GM18867 (cell line): ENCODE results near the gene DHRS1.
A peak's percentile ranks its signal among the peaks of the same experiment; 100 is the strongest.

Experiments used
- ATAC-seq: cut with Tn5 transposase; IDR thresholded peaks from one replicate; pipeline ENCODE4 v1.9.1; 2021; ENCODE audit warnings: mild to moderate bottlenecking, moderate library complexity; ENCODE audit not compliant: unreplicated experiment

DHRS1 gene

GRCh38 chr14:24310646-24311604 lies 11.3 kb upstream of the DHRS1 start, which contains the start of gene LTB4R:
Gene LTB4R (plus strand): TSS chr14:24311502. CDS start chr14:24315652, 4,150 bp downstream.
- peak; percentile 63 for ATAC-seq

GRCh38 chr14:24310265-24310645 lies 10.7 kb upstream of the DHRS1 start:
- ATAC-seq, result no peak

- ATAC-seq, result no peak
Observed at GRCh38 chr14:24309538-24310264, 10.1 kb upstream of the DHRS1 start, which contains the start of gene LTB4R2. Gene LTB4R2 (plus strand): TSS chr14:24310140. CDS start chr14:24310665, 525 bp downstream.

- ATAC-seq, result no peak
Observed at GRCh38 chr14:24308342-24309124, 9.0 kb upstream of the DHRS1 start.

- ATAC-seq, result no peak
Observed at GRCh38 chr14:24307575-24308341, 8.2 kb upstream of the DHRS1 start, which contains the start of gene CIDEB. Gene CIDEB (minus strand): TSS chr14:24307977. CDS start chr14:24307858, 119 bp downstream.

- no peak for ATAC-seq
Observed at GRCh38 chr14:24307156-24307574, 7.6 kb upstream of the DHRS1 start.

- ATAC-seq, result no peak
Observed at GRCh38 chr14:24304019-24304387, 4.4 kb upstream of the DHRS1 start.

- ATAC-seq, result no peak
Observed at GRCh38 chr14:24300326-24300980, 873 bp upstream of the DHRS1 start.

GRCh38 chr14:24298892-24299254 lies 707 bp downstream of the DHRS1 start:
- no peak for ATAC-seq

- ATAC-seq, result peak; percentile 2
Observed at GRCh38 chr14:24297190-24297964, 2.2 kb downstream of the DHRS1 start.

GRCh38 chr14:24296341-24297157 lies 3.0 kb downstream of the DHRS1 start:
- ATAC-seq, result peak; percentile 55

GRCh38 chr14:24293525-24293924 lies 6.1 kb downstream of the DHRS1 start:
- no peak for ATAC-seq

GRCh38 chr14:24292118-24292807 lies 7.3 kb downstream of the DHRS1 start:
- ATAC-seq, result no peak

- no peak for ATAC-seq
Observed at GRCh38 chr14:24291446-24292117, 8.0 kb downstream of the DHRS1 start.

- no peak for ATAC-seq
Observed at GRCh38 chr14:24290746-24291145, 8.8 kb downstream of the DHRS1 start.

GRCh38 chr14:24289649-24290280 lies 9.8 kb downstream of the DHRS1 start:
- ATAC-seq, result no peak
